HG03342 (cell line): Measurements from ENCODE around the gene DNAJB6.

Experiments used
- ATAC-seq: cut with Tn5 transposase; IDR thresholded peaks from one replicate; pipeline ENCODE4 v1.9.1; 2021; ENCODE audit warnings: mild to moderate bottlenecking, moderate library complexity; ENCODE audit not compliant: unreplicated experiment

Gene DNAJB6

DNA sequence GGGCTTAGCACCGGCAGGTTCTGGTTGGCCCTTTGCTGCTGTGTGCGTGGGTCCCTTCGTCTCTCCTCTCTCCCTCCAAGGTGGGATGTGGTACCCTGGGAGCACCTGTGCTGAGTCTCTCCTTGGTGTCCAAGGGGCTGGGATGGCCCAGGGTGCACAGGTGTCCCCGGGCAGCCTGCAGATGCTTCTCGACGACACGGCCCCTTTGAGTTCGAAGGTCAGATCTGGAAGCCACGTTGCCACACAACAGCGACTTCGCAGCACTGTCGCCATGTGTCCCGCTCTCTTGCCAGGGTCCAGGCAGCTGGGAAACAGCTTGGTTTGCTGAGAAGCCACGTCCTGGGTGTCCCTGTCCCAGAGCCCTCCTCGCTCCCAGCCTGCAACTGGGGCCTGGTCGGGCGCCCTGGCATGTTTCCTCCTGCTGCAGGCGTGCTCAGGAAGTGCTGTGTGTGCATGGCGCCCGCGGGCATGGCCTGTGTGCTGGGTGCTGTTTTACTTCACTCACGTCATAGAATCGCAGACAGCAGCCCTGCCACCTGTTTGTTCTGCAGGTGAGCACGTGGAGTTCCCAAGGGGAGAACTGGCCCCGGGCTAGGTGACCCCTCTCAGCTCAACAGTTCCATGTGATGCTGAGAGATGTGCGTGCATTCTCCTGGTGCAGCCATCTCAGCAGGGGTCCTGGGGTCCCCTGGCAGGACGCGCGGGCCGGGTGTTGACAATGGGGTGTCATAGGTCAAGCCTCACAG, 70.9 kb downstream of the DNAJB6 start:
- no peak for ATAC-seq

DNA sequence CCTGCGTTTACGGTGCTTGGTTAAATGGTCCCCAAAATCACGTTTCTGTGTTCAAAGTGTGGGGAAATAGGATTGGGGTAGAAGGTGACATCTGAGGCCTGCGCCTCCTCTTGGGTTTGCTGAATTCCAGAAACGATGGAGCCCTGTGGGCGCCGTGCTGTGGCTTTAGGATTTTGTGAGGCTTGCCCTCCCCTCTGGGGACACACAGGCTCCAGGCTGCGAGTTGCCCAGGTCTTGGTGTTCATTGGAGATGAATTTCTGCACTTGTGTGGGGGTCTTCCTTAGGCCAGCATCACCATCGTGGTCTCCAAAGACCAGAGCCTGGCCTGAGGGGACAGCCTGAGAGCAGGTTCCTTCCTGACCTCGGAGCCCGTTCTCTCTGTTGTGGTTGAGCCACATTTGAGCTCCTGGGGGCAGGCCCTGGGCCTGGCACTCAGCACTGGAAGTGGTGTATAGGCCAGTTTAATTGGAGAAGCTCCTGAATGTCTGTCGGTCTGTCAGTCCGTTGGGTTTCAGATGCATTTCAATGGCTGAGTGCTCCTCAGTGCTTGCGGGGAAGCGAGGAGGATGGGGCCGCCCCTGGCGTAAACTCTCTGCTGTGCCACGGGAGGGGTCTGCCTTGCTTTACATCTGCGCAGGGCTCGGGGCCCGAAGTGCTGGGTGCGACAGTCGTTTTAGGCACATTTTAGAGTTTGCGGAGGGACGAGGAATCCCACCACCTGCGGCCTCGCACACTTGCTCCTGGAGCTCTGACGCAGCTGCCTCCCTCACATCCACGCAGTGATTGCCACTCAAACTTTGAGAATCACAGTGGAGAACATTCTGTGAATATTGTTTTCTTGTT, 71.7 kb downstream of the DNAJB6 start:
- no peak for ATAC-seq

DNA sequence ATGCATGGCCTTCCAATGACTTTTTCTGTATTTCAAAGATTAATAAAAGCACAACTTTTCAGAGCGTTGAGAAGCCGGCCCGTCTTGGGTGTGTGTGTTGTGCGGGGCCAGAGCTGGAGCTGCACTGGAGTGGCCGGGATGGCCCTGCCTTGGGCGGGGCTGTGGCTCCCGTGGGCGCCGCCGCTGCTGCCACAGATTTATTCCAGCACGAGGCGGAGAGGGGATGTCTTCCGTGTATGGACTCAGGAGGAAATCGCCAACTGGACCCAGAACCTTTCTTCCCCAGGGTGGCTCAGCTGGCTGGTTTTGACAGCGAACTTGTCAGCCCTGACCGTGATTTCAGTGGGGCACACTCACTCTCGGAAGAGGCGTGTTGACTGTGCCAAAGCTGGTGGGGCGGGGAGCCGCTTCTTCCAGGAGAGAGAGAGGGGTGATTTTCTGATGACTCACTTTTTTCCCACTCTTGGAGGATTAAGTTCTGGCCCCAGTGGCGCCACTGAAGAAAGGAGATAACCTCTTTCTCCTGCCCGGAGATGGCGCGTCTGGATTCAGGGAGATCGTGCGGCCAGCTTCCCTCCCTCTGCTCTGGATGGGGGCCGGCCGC, 72.4 kb downstream of the DNAJB6 start:
- ATAC-seq, result no peak

DNA sequence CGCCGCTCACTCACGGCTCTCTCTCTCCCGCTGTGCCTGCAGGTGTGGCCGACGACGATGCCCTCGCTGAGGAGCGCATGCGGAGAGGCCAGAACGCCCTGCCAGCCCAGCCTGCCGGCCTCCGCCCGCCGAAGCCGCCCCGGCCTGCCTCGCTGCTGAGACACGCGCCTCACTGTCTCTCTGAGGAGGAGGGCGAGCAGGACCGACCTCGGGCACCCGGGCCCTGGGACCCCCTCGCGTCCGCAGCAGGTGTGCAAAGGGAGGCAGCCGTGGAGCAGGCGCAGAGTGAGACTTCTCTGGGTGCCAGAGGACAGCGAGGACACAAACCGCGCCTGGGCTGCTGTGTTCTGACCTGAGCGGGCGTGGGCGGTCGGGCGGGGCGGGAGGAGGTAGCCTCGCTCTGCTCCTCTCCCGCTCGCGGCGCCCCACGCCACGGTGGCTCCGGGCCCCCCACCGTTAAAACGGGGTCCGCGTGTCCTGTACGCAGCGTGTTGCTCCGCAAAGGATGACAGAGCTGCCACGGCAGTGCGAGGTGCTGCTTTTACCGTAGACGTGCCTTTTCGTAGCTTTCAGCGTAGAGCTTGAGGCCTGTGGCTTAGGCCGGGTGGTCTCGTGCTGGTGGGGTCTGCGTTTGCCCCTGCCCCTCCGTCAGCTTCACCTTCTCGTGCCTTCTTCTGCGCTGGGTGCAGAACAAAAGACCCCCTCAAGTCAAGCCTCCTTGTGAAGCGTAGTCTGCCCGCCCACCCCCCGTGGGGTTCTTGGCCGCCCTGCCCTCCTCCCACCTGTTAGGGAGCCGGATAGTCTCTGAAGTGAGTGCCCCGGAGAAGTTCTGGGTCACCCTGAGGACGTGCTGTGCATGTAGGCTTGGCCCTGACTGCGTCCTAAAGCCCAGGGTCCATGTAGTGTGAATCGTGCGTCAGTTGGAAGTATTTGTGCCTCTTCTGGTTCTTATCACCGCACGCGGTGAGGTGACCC, 73.2 kb downstream of the DNAJB6 start:
- ATAC-seq, result no peak

DNA sequence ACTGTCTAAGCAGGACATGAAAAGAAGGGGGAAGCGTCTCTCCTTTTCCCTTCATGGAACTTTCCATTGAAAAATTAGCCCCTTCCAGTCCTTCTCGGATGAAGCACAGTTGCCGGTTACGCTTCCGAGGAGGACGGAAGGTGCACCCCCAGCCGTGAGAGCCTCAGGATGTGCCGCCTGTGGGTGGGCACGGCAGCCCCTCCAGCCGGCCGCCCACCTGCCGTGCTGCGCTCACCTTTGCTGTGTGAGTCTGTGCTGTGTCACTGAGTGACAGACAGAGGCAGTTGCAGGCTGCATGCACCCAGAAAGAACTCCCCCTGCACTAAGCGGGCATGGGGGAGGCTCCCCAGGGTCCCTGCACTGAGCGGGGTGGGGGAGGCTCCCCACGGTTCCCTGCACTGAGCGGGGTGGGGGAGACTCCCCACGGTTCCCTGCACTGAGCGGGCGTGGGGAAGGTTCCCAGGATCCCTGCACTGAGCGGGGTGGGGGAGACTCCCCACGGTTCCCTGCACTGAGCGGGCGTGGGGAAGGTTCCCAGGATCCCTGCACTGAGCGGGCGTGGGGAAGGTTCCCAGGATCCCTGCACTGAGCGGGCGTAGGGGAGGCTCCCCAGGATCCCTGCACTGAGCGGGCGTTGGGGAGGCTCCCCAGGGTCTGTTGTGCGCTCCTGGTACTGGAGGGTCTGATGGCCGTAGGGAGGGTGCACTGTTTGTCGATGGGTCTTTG, 74.2 kb downstream of the DNAJB6 start:
- ATAC-seq, result no peak

DNA sequence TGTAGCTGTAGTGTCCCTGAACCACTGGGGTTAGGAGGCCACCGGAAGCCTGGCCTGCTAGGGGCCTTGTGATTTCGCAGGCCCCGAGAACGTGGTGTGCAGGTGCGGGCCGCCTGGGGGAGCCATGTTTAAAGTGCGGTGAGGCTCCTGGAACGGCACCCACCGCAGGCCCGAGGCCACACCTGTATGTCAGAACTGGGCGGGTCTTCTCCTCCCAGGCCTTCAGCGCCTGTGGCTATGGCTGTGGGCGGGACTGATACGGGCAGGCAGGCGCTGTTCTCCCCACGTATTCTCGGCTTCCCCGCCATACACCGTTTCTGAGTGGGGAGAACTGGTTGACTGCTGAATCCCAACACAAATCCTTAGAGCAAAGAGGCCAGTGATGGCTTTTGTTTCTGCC, 74.8 kb downstream of the DNAJB6 start:
- no peak for ATAC-seq

DNA sequence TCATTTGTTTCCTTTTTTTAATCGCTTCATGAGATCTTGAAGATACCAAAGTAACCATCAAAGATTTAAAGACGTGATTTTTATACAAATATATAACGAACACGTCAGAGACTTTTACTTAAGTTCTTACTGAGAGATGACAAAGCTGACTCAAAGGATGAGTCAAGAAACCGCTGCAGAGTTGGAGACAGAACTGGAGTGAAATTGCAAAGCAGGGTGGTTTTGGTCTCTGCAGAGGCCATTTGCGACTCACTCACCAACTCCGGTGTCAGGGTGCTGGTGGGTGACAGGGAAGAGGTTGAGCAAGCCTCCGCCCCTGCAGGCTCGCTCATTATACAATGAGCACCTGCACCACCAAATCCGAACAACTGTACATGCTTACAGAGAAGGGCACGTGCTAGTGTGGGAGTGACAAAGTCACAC, 75.2 kb downstream of the DNAJB6 start:
- no peak for ATAC-seq

DNA sequence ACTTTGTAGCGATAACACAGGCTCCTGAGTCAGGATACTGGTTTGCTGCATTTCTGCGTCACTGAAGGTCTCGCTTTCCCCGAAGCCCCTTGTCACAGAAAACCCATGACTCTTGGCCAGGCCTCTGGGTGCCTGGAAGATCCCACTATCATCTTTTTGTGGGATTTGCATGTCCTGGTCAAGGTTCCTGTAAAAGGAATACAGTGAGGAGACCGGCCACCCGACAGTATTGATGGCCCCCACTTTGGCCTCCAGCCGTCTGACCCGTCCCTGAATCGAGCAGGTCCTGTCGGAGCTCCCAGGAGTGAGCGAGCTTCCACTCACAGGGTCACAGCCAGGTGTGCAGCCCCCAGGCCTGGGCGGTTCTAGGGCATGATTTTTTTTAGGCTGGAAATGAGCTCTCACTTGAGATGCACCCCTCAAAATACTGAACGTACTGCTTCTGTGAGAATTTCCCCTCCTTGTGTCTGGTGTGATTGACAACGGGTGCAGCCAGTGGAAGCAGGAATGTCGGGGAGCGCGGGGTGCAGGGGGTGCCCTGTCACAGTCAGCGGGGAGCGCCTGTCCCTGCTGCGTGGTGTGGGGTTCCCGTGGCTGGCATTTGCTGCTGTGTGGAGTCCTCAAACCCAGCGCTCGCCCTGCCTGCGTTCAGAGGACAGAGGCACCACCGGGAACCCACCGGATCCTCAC, 75.8 kb downstream of the DNAJB6 start:
- ATAC-seq, result no peak

DNA sequence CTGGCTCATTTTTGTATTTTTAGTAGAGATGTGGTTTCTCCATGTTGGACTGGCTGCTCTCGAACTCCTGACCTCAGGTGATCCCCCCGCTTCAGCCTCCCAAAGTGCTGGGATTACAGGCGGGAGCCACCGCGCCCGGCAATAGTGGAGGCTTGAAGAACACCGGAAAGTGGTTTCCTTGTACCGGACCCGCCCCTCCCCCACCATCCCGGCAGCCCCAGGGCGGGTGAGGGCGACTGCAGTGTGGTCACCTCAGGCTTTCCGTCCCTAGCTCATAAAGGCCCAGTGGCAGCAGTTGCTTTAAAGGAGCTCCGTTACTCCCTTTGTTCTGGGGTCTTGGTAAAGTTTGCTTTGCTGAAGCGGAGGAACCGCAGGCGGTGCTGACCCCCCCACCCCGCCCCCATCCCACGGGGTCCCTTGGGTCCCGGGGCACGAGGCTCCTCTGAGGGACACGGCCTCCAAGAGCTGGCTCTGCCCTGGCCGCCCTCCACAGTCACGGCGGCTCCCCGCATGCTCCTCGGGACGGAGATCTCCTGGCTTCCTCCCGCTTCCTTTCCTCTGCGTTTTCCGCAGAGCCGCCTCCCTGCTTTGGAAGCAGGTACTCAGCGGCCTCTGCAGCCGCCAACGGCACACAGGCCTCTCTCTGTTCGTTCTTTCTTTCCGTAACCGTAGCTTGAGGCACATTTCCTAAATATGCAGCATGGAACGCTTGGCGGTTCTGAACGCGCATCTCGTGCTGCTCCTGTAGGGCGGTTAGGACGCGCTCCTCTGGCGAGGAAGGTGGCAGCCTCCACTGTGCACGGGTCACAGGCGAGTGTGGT, 77.3 kb downstream of the DNAJB6 start:
- no peak for ATAC-seq

DNA sequence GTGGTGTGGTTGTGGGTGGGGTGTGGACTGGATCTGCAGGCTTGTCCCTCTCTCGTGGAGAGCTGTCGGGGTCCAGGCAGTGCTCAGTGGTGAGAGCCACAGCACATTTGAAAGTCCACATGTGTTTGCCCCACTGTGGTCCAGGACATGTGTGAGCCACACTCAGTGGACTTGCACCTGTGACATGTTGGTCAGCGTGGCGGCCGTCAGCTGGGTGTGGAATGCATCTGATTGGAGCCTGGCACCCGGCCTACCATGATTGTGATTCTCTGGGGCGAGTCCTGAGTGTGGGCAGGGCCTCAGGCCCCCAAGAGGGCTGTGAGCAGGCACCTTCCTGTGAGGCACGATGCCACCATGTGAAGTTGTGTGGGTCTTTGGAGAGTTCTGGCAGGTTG, 77.9 kb downstream of the DNAJB6 start:
- ATAC-seq, result no peak

DNA sequence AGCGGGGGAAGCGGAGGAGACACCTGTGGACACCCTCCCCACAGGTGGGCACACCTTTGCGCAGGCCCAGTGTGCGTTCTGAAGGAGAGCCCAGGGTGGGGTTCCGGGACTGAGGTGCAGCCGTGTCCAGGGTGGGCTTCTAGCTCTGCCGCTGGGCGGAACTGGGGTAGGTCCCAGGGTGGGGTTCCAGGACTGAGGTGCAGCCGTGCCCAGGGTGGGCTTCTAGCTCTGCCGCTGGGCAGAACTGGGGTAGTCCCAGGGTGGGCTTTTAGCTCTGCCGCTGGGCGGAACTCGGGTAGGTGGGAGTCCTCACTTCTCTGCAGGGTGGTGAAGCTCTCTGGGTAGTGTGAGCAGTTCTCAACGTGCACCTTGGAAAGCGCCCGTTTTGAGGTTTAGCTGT, 78.7 kb downstream of the DNAJB6 start:
- no peak for ATAC-seq

DNA sequence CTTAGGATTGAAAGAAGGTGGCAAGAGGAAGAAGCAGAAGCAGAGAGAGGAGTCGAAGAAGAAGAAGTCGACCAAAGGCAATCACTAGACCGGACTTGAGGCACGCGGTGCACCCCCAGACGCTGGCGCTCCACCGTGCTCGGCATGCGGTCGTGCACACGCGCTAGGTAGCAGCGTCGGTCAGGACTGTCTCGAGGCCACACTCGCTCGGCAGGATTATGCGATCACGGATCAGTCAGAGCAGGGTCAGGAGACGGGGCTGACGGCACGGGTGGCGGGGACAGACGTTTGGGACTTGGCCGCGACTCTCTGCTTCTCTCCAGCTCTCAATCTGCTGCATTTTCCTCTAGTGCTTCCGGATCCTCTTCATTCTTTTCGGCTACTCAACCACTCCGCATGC, 79.2 kb downstream of the DNAJB6 start:
- no peak for ATAC-seq

DNA sequence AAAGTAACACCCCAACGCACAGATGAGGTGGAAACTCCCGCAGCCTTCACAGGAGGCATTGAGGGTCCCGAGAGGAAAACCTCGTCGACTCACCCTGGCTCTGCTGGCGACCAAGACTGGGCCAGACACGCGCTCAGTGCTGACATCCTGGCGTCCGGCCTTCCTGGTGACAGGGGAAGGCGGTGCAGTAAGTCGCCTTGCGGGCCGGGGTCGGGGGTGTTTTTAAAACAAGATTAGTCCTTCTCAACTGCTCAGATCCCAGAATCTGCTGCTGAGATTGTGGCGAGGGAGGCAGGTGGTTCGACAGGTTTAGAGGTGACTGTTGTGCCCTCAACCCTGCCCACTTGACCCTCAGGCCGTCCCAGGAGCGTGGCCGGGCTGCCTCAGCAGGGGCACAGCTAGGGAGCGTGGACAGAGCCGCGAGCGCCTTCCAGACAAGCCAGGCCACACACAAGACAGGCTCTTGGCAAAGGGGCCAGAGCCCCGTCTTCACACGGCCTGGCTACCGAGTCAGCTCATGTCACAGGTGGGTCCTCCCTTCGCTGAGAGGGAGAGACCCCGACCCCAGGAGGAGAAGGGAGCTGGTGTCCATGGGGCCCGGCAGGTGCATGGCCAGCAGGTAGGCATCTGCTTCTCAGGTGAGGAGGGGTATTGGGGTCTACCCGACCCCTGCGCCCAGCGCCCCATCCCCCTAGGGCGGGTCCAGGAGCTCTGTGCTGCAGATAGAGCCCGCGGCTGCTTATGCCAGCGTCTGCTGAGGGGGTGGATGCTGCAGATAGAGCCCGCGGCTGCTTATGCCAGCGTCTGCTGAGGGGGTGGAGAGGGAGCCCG, 81.6 kb downstream of the DNAJB6 start:
- no peak for ATAC-seq

DNA sequence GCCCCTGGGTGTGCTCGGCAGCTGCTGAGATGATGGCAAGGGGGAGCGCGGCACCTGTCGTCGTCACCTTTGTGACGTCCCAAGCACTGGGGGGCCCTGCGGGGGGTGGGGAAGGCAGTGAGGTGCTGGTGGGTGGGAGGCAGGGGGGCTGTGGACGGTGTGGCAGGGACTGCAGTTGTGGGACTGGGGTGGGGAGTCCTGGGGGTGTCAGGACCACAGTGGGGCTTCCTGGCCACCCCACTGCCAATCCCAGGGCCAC, 82.2 kb downstream of the DNAJB6 start:
- no peak for ATAC-seq

DNA sequence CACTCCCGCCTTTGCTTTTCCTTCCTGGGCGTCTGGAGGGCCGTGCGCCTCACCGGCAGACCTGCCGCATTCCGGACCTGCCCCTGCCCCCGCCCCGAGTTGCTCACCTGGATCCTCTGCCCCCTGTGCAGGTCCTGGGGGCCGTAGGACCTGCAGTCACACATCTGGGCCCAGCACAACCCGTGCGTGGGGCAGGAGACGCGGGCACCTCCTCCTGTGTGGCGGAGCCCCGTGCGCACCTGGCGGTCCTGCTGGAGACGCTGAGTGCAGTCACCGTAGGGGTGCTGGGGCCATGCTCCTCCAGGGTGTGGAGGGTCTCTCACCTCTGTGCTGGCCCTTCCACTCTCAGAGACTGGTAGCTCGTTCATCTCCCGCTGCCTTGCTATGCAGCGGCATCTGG, 85.5 kb downstream of the DNAJB6 start:
- no peak for ATAC-seq

DNA sequence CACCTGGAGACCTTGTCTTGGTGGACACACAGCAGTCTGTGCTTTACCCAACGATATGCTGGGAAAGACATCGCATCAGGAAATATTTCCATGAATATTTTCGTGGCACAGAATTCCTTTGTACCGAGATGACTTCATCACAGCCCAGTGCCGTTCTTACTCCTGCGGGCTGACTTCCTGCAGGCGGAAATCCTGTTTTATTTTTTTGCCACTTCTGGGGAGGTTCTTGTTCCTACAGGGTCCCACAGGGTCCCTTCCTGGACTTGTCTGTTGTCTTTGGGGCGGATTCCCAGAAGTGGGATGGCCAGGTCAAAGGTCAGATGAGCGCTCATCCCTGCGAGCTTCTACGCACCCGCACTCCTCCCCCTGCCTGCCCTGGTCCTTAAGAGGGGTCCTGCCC, 86.5 kb downstream of the DNAJB6 start:
- no peak for ATAC-seq

DNA sequence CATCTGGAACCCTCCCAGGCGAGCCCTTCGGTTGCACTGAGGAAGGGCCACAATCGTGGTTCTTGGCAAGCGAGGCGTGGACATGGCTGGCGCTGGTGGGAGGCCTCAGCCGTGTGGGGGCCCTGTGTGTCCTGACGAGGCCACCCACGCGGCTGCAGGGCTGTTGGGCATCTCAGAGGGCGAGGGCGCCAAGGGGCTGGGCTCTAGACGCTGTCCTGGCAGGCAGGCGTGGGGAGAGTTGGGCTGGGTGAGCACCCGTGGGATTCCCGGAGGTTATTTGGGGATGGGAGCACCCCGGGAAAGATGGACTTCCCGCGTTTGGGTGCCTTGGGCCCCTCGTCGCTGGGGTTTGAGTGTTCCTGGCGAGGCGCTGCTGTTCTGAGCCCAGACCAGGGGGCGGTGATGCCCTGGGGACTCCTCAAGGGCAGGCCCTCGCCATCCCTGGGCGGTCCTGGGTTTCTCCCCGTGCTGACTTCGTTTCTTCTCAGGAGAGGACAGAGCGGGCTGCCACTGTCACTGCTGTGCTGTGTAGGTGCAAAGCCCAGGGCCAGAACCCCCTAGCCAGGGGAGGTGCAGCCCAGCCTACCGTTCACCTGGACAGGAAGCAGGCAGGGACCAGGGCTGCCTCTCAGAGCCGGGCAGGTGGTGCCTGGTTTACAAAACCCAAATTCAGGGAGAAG, 87.2 kb downstream of the DNAJB6 start:
- no peak for ATAC-seq
